ENCODE data around the gene RAB6B. TPM values are rescaled to one million over a fixed set of nuclear protein-coding genes. Genes with fewer than 3 reads are reported as not detected.
A peak's percentile ranks its signal among the peaks of the same experiment; 100 is the strongest.

Gene RAB6B
- total RNA-seq, 6 experiments from 2014 or later: 1.6 to 5.4 (median 2.1) TPM

- Mint-ChIP-seq H3K27me3 (ENCODE audit: insufficient read depth) (no peaks in the 10 kb centered on the region), H3K27ac (no peak overlapping the region), H3K4me3 (no peak overlapping the region), H3K4me1 (ENCODE audit: low read depth) (peaks cover 14% of the 10 kb centered on the region), H3K9me3 (no peaks in the 10 kb centered on the region), H3K36me3 (ENCODE audit: low read depth) (peaks cover 25% of the 10 kb centered on the region)
- TF ChIP-seq CTCF (IDR thresholded peaks at IDR 0.05): no peak
- no peak for DNase-seq
Measured at GRCh38 chr3:133820129-133820528, 75.6 kb downstream of the RAB6B start.

GRCh38 chr3:133815386-133815785 is 80.3 kb downstream of the RAB6B start:
- no peaks in the 10 kb centered on the region for H3K9me3 Mint-ChIP-seq
- no peak overlapping the region for H3K4me3 Mint-ChIP-seq
- peaks cover 9% of the 10 kb centered on the region for H3K4me1 Mint-ChIP-seq (ENCODE audit: low read depth)
- TF ChIP-seq CTCF (IDR thresholded peaks at IDR 0.05): no peak
- H3K27me3 Mint-ChIP-seq (ENCODE audit: insufficient read depth): no peaks in the 10 kb centered on the region
- no peak for DNase-seq
- H3K36me3 Mint-ChIP-seq (ENCODE audit: low read depth): peaks cover 15% of the 10 kb centered on the region; the same call in 1 of the 2 replicates
- no peak overlapping the region for H3K27ac Mint-ChIP-seq

- Mint-ChIP-seq H3K27me3 (ENCODE audit: insufficient read depth) (no peaks in the 10 kb centered on the region), H3K27ac (peak overlapping the region; percentile 44), H3K9me3 (no peaks in the 10 kb centered on the region), H3K4me1 (ENCODE audit: low read depth) (peaks cover 15% of the 10 kb centered on the region), H3K36me3 (ENCODE audit: low read depth) (peaks cover 20% of the 10 kb centered on the region; the same call in 1 of the 2 replicates), H3K4me3 (no peak overlapping the region)
- no peak for TF ChIP-seq CTCF (IDR thresholded peaks at IDR 0.05)
- DNase-seq: no peak
Measured at GRCh38 chr3:133812872-133813271, 82.8 kb downstream of the RAB6B start.

GRCh38 chr3:133805702-133806475 is 89.8 kb downstream of the RAB6B start, which contains the start of gene SRPRB:
Gene SRPRB (plus strand): TSS chr3:133805815. CDS start chr3:133805849, 34 bp downstream.
- H3K27ac Mint-ChIP-seq: peak within 1 kb of the TSS; percentile 87
- 0 out of 2 replicates have a peak, but pooled peaks have one; percentile 5 for TF ChIP-seq CTCF (IDR thresholded peaks at IDR 0.05)
- H3K9me3 Mint-ChIP-seq: no peaks in the 10 kb centered on the region
- peaks cover 25% of the 10 kb centered on the region for H3K4me1 Mint-ChIP-seq (ENCODE audit: low read depth)
- H3K4me3 Mint-ChIP-seq: peak within 1 kb of the TSS; percentile 98
- peak; percentile 90 for DNase-seq
- peaks cover 3% of the 10 kb centered on the region; the same call in 1 of the 2 replicates for H3K27me3 Mint-ChIP-seq (ENCODE audit: insufficient read depth)
- peaks cover 6% of the 10 kb centered on the region; the same call in 1 of the 2 replicates for H3K36me3 Mint-ChIP-seq (ENCODE audit: low read depth)

- Mint-ChIP-seq H3K4me1 (ENCODE audit: low read depth) (peaks cover 25% of the 10 kb centered on the region), H3K27ac (peak overlapping the region; percentile 87), H3K27me3 (ENCODE audit: insufficient read depth) (peaks cover 6% of the 10 kb centered on the region; the same call in 1 of the 2 replicates), H3K9me3 (no peaks in the 10 kb centered on the region), H3K36me3 (ENCODE audit: low read depth) (peaks cover 6% of the 10 kb centered on the region; the same call in 1 of the 2 replicates), H3K4me3 (peak overlapping the region; percentile 98)
- no peak for TF ChIP-seq CTCF (IDR thresholded peaks at IDR 0.05)
- no peak for DNase-seq
Measured at GRCh38 chr3:133805384-133805701, 90.3 kb downstream of the RAB6B start.

All from HFFc6 (cell line).